MCF 10A (cell line): ENCODE results near the gene LAS1L. TPM values are rescaled to one million over a fixed set of nuclear protein-coding genes. Genes with fewer than 3 reads are reported as not detected.

ENCODE experiments used
- BruUV-seq: library from RNA; stranded (reverse); fragments of 400-500 nt; replicated peaks from 2 replicates; lab custom pipeline; 2021; lab: Mats Ljungman, UMichigan
- CTCF ChIA-PET: fragments of 300-600 bp; sonication (Branson Sonifier 250); formaldehyde crosslinking; extraction: SDS; loops from one replicate; lab custom pipeline; 2021; ENCODE audit warnings: antibody characterized with exemption, inconsistent platforms; lab: Yijun Ruan, JAX
- POLR2A ChIA-PET: fragments of 300-600, 350-650 bp; sonication (Branson Sonifier 250); formaldehyde crosslinking; extraction: SDS; loops from one replicate; lab custom pipeline; 2020; ENCODE audit warnings: antibody characterized with exemption, inconsistent platforms; lab: Yijun Ruan, JAX
- DNase-seq: peaks from one replicate; pipeline ENCODE4 v3.0.0-alpha.2; 2018; ENCODE audit not compliant: unreplicated experiment
- H3K27ac Mint-ChIP-seq: one replicate; pipeline ENCODE4 v1.8.0; 2022; ENCODE audit warnings: mild to moderate bottlenecking, low read depth, mixed read lengths; ENCODE audit not compliant: unreplicated experiment
- H3K27me3 Mint-ChIP-seq: one replicate; pipeline ENCODE4 v1.8.0; 2022; ENCODE audit warnings: mixed read lengths; ENCODE audit not compliant: insufficient read depth, unreplicated experiment
- H3K36me3 Mint-ChIP-seq: one replicate; pipeline ENCODE4 v1.8.0; 2022; ENCODE audit warnings: mild to moderate bottlenecking, moderate library complexity, mixed read lengths; ENCODE audit not compliant: insufficient read depth, unreplicated experiment
- H3K4me1 Mint-ChIP-seq: one replicate; pipeline ENCODE4 v1.8.0; 2022; ENCODE audit warnings: mixed read lengths; ENCODE audit not compliant: insufficient read depth, unreplicated experiment
- H3K4me3 Mint-ChIP-seq: one replicate; pipeline ENCODE4 v1.8.0; 2022; ENCODE audit warnings: mild to moderate bottlenecking, moderate library complexity, mixed read lengths; ENCODE audit not compliant: unreplicated experiment
- H3K9me3 Mint-ChIP-seq: one replicate; pipeline ENCODE4 v1.8.0; 2022; ENCODE audit warnings: mixed read lengths; ENCODE audit not compliant: unreplicated experiment
- intact Hi-C: fragments of 100-400 bp; cut with micrococcal nuclease; formaldehyde crosslinking; loops from 2 replicates; pipeline ENCODE4 v1.14.1; 2022
- total RNA-seq: library from RNA; stranded (reverse); gene quantifications from 2 replicates; pipeline ENCODE4 v1.2.3, GENCODE V29; 2022
- TF ChIP-seq, protein P1 (sequence below): fragments of 200-600 bp; IDR thresholded peaks from one replicate; pipeline ENCODE4 v1.8.0; 2022; ENCODE audit warnings: antibody characterized with exemption, mild to moderate bottlenecking; ENCODE audit not compliant: unreplicated experiment

Gene LAS1L
- total RNA-seq, 1 experiment from 2014 or later, result 49.8 TPM

DNA sequence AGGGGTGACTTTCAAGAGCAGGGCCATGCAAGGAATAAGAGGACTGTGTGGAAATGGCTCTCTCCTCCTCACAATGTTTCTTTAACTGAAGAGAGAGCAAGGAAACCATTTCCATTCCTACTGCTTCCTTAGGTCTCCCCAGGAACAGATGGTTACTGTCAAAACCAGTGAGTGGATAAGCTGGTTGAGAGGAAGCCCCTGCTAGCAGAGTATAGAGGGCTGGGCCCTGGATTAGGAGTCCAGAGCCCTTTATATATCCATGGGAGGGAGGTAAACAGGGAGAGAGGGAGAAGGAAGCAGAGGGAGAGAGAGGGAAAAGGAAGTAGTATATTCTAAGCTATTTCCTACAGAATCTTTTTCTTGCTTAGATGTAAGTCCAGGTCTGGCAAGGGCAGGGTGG is 43.8 kb upstream of the LAS1L start:
- H3K9me3 Mint-ChIP-seq, result no peaks in the 10 kb centered on the region
- no TSS peak for BruUV-seq
- no peaks in the 10 kb centered on the region for H3K27me3 Mint-ChIP-seq
- TF ChIP-seq, protein P1, sequence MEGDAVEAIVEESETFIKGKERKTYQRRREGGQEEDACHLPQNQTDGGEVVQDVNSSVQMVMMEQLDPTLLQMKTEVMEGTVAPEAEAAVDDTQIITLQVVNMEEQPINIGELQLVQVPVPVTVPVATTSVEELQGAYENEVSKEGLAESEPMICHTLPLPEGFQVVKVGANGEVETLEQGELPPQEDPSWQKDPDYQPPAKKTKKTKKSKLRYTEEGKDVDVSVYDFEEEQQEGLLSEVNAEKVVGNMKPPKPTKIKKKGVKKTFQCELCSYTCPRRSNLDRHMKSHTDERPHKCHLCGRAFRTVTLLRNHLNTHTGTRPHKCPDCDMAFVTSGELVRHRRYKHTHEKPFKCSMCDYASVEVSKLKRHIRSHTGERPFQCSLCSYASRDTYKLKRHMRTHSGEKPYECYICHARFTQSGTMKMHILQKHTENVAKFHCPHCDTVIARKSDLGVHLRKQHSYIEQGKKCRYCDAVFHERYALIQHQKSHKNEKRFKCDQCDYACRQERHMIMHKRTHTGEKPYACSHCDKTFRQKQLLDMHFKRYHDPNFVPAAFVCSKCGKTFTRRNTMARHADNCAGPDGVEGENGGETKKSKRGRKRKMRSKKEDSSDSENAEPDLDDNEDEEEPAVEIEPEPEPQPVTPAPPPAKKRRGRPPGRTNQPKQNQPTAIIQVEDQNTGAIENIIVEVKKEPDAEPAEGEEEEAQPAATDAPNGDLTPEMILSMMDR, result no peak
- intact Hi-C loops, result no loop called here
- no peak overlapping the region for H3K27ac Mint-ChIP-seq
- no peak for DNase-seq
- H3K4me1 Mint-ChIP-seq, result no peaks in the 10 kb centered on the region
- H3K4me3 Mint-ChIP-seq, result no peak overlapping the region
- POLR2A ChIA-PET, result no interaction called here
- no peaks in the 10 kb centered on the region for H3K36me3 Mint-ChIP-seq
- CTCF ChIA-PET, result interaction anchor here (0.9 to 1.1 kb wide), 2 partner anchors 421 to 1151 kb away, joined by 3 read pairs; no protein-coding TSS in a partner anchor

DNA sequence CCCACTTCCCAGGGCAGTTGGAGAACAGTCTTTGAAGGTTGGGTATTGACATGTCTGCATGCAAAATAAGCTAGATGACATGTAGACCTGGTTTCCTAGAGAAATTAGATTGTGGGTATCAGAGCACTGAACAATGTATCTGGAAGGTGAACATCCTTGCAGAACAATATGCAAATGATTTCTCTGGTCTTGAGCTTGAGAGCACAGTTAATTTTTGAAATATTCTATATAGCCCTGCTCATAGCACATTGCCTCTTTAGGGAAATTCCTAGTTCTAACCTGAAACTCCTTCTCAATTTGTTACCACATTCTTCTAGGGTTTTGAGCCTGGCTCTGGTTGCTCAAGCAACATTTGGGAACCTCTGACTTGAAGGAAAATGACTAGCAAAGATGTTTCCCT is 41.6 kb upstream of the LAS1L start:
- H3K4me3 Mint-ChIP-seq, result no peak overlapping the region
- TF ChIP-seq, protein P1, result no peak
- no peaks in the 10 kb centered on the region for H3K36me3 Mint-ChIP-seq
- intact Hi-C loops, result no loop called here
- no peaks in the 10 kb centered on the region for H3K4me1 Mint-ChIP-seq
- ChIA-PET POLR2A (no interaction called here), CTCF (interaction anchor here (0.6 to 1.1 kb wide), 3 partner anchors 128 to 442 kb away, joined by 3 to 5 read pairs (median 4); no protein-coding TSS in a partner anchor)
- no peaks in the 10 kb centered on the region for H3K27me3 Mint-ChIP-seq
- DNase-seq, result no peak
- H3K27ac Mint-ChIP-seq, result no peak overlapping the region
- no peaks in the 10 kb centered on the region for H3K9me3 Mint-ChIP-seq
- no TSS peak for BruUV-seq

DNA sequence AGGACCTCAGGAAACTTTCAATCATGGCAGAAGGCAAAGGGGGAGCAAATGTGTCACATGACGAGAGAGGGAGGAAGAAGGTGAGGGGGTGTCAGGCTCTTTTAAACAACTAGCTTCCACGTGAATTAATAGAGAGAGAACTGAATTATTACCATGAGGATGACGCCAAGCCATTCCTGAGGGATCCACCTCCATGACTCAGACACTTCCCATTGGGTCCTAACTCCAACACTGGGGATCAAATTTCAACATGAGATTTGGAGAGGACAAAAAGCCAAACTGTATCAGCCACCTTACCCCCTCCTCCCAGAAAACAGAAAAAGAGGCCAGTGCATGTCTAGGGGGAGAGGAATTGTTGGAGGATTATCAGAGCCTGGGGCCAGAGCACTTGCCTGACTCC is 40.4 kb upstream of the LAS1L start:
- DNase-seq, result peak; percentile 47
- Mint-ChIP-seq H3K9me3 (no peaks in the 10 kb centered on the region), H3K27me3 (no peaks in the 10 kb centered on the region), H3K4me1 (no peaks in the 10 kb centered on the region), H3K27ac (no peak overlapping the region), H3K36me3 (no peaks in the 10 kb centered on the region), H3K4me3 (no peak overlapping the region)
- TF ChIP-seq, protein P1, result no peak
- BruUV-seq, result no TSS peak
- CTCF ChIA-PET, result interaction anchor here (0.6 kb wide), 1 partner anchor 12 kb away, joined by 3 read pairs; no protein-coding TSS in a partner anchor
- intact Hi-C loops, result no loop called here
- POLR2A ChIA-PET, result no interaction called here

DNA sequence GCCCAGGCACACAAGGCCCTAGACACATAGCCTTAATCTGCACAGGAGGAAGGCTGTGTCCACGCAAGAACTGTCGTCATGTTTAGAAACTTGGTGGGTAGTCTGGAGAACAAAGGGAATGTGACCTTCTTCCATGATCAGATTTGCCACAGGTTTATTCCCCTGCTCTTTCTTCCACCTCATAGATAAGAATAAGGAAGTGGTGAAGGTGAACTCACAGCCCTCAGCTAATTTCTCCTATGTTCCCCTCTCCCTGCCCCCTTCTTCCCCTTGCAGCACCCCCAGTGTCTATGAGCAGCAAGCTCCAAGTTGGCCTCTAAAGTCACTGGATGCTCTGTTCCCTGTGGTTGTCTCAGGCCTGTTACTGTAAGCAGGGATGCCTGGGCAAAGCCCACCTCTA is 39.8 kb upstream of the LAS1L start:
- TF ChIP-seq, protein P1, result no peak
- no peaks in the 10 kb centered on the region for H3K9me3 Mint-ChIP-seq
- no TSS peak for BruUV-seq

More for the DNA sequence above, 39.8 kb upstream of the LAS1L start:
- no peak for DNase-seq
- intact Hi-C loops, result no loop called here
- Mint-ChIP-seq H3K4me1 (no peaks in the 10 kb centered on the region), H3K27ac (no peak overlapping the region), H3K36me3 (no peaks in the 10 kb centered on the region), H3K4me3 (no peak overlapping the region), H3K27me3 (no peaks in the 10 kb centered on the region)
- ChIA-PET POLR2A (no interaction called here), CTCF (no interaction called here)
